ENCODE data around the gene FRMD4A. TPM values are rescaled to one million over a fixed set of nuclear protein-coding genes. Genes with fewer than 3 reads are reported as not detected.

Gene FRMD4A
- total RNA-seq, 1 donor from 2014 or later = 236 TPM

- Mint-ChIP-seq H3K27me3 (ENCODE audit: unreplicated experiment) (no peaks in the 10 kb centered on the region), H3K9me3 (ENCODE audit: unreplicated experiment) (no peaks in the 10 kb centered on the region), H3K27ac (ENCODE audit: unreplicated experiment) (no peak overlapping the region), H3K4me3 (ENCODE audit: unreplicated experiment) (no peak overlapping the region), H3K36me3 (ENCODE audit: unreplicated experiment) (peaks cover 18% of the 10 kb centered on the region), H3K4me1 (ENCODE audit: unreplicated experiment) (peaks cover 41% of the 10 kb centered on the region)
- no peak for DNase-seq (ENCODE audit: extremely low spot score, unreplicated experiment)
- TF ChIP-seq CTCF (IDR thresholded peaks at IDR 0.05) = no peak
These were observed 717.9 kb downstream of the FRMD4A start for GRCh38 chr10:13612654-13613373.

DNA sequence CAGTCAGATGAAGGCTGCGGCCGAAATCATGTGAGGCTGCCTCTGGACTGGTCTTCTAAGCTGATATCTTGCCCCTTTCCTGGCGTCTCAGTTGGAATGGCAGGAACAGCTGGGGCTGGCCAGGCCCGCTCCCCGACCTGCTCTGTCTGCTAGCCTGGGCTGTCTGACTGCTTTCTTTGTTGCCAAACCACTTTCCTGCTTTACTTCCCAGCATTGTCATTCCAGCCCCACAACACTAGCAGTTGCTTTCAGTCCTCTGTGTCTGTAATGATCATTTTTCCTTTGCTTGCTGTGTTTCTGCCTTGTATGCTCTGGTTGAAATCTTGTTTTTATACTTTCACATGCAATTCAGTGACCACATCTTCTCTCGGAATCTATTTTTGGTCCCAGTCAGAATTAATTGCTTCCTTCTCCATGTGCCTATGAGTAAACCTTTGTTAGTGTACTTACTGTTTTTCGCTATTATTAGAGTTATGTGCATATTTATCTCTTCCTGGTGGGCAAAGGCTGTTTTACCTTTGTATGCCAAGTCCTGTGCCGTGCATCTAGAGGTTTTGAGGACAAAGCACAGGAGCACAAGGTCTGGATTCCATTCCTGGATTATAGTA is 722.4 kb downstream of the FRMD4A start:
- Mint-ChIP-seq H3K27ac (ENCODE audit: unreplicated experiment) (no peak overlapping the region), H3K27me3 (ENCODE audit: unreplicated experiment) (no peaks in the 10 kb centered on the region), H3K9me3 (ENCODE audit: unreplicated experiment) (no peaks in the 10 kb centered on the region), H3K4me3 (ENCODE audit: unreplicated experiment) (no peak overlapping the region), H3K36me3 (ENCODE audit: unreplicated experiment) (peaks cover 34% of the 10 kb centered on the region), H3K4me1 (ENCODE audit: unreplicated experiment) (no peaks in the 10 kb centered on the region)
- no peak for DNase-seq (ENCODE audit: extremely low spot score, unreplicated experiment)
- no peak for TF ChIP-seq CTCF (IDR thresholded peaks at IDR 0.05)

DNA sequence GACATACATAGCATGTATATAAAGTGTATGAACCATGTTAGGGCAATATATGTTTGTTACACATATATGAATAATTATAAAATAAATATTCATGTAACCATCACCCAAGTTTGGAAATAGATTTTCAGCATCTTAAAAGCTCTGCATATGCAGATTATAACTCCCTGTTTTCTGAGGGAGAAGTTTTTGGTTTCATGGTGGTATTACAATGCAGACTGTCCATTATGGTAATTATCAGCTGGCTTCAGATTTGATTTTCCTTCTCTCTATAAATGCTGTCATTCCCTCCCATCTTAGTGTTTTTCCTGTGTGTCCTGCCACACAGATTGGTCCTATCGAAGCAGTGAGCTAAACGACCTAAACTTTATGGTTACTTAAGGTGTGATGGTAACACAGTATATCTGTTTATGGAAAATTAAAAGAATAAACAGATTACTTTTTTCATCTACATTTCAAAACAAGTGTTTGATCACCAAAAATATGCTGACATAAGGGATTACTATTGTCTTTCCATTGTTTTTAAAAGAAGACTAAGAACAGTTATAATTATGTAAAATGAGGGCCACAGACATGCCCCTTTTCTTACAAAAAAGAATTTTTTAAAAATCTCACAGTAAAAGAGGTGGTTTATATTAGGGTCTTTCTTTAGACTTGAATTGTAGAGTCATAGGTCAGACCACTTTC is 726.2 kb downstream of the FRMD4A start:
- no peak overlapping the region for H3K4me3 Mint-ChIP-seq (ENCODE audit: unreplicated experiment)
- TF ChIP-seq CTCF (IDR thresholded peaks at IDR 0.05) = no peak
- no peaks in the 10 kb centered on the region for H3K9me3 Mint-ChIP-seq (ENCODE audit: unreplicated experiment)
- peaks cover 6% of the 10 kb centered on the region for H3K4me1 Mint-ChIP-seq (ENCODE audit: unreplicated experiment)
- no peaks in the 10 kb centered on the region for H3K27me3 Mint-ChIP-seq (ENCODE audit: unreplicated experiment)
- no peak for DNase-seq (ENCODE audit: extremely low spot score, unreplicated experiment)
- no peak overlapping the region for H3K27ac Mint-ChIP-seq (ENCODE audit: unreplicated experiment)
- H3K36me3 Mint-ChIP-seq (ENCODE audit: unreplicated experiment) = peaks cover 30% of the 10 kb centered on the region

GRCh38 chr10:13597909-13598308 is 732.8 kb downstream of the FRMD4A start:
- TF ChIP-seq CTCF (IDR thresholded peaks at IDR 0.05) = no peak
- Mint-ChIP-seq H3K27me3 (ENCODE audit: unreplicated experiment) (no peaks in the 10 kb centered on the region), H3K4me3 (ENCODE audit: unreplicated experiment) (no peak overlapping the region), H3K27ac (ENCODE audit: unreplicated experiment) (no peak overlapping the region), H3K4me1 (ENCODE audit: unreplicated experiment) (peaks cover 6% of the 10 kb centered on the region), H3K9me3 (ENCODE audit: unreplicated experiment) (no peaks in the 10 kb centered on the region), H3K36me3 (ENCODE audit: unreplicated experiment) (peaks cover 33% of the 10 kb centered on the region)
- DNase-seq (ENCODE audit: extremely low spot score, unreplicated experiment) = no peak

- no peak for TF ChIP-seq CTCF (IDR thresholded peaks at IDR 0.05)
- Mint-ChIP-seq H3K36me3 (ENCODE audit: unreplicated experiment) (peaks cover 31% of the 10 kb centered on the region), H3K27ac (ENCODE audit: unreplicated experiment) (no peak overlapping the region), H3K4me3 (ENCODE audit: unreplicated experiment) (no peak overlapping the region), H3K27me3 (ENCODE audit: unreplicated experiment) (no peaks in the 10 kb centered on the region), H3K4me1 (ENCODE audit: unreplicated experiment) (peaks cover 1% of the 10 kb centered on the region), H3K9me3 (ENCODE audit: unreplicated experiment) (no peaks in the 10 kb centered on the region)
- DNase-seq (ENCODE audit: extremely low spot score, unreplicated experiment) = no peak
These were observed 736.1 kb downstream of the FRMD4A start for GRCh38 chr10:13594641-13595040.

All from osteocyte (in vitro differentiated cells).